H9 (cell line): Measurements from ENCODE around the gene MS4A6E. TPM values are rescaled to one million over a fixed set of nuclear protein-coding genes. Genes with fewer than 3 reads are reported as not detected.
"Not testable (repeated sequence)": the region's sequence is repeated elsewhere in the genome, so short reads cannot be mapped to it uniquely, and the experiment has no call there.

Experiments used
- DNase-seq: peaks from one replicate; pipeline ENCODE4 v3.0.0-alpha.2; 2017
- H2AFZ ChIP-seq: one replicate; pipeline ENCODE4 v1.6.1; 2013; ENCODE audit warnings: mild to moderate bottlenecking, low read length, control low read depth, moderate library complexity
- H2AK5ac ChIP-seq: 2 replicates; pipeline ENCODE4 v1.6.1; 2013; ENCODE audit warnings: low read length, control low read depth, mixed read lengths; ENCODE audit not compliant: insufficient read length
- H2BK120ac ChIP-seq: one replicate; pipeline ENCODE4 v1.6.1; 2013; ENCODE audit warnings: low read depth, mild to moderate bottlenecking, low read length, control low read depth, inconsistent platforms; ENCODE audit not compliant: poor library complexity, severe bottlenecking
- H2BK12ac ChIP-seq: 2 replicates; pipeline ENCODE4 v1.6.1; 2013; ENCODE audit warnings: low read length, control low read depth, mixed read lengths, low read depth; ENCODE audit not compliant: insufficient read length
- H2BK15ac ChIP-seq: 2 replicates; pipeline ENCODE4 v1.6.1; 2013; ENCODE audit warnings: low read depth, low read length, control low read depth
- H2BK20ac ChIP-seq: one replicate; pipeline ENCODE4 v1.6.1; 2013; ENCODE audit warnings: low read depth, mild to moderate bottlenecking, low read length, control low read depth, inconsistent platforms; ENCODE audit not compliant: poor library complexity, severe bottlenecking
- H2BK5ac ChIP-seq: 2 replicates; pipeline ENCODE4 v1.6.1; 2013; ENCODE audit warnings: low read length, control low read depth, mixed read lengths; ENCODE audit not compliant: insufficient read length
- H3K14ac ChIP-seq: 2 replicates; pipeline ENCODE4 v1.6.1; 2013; ENCODE audit warnings: low read length, control low read depth; ENCODE audit not compliant: insufficient read depth
- H3K18ac ChIP-seq: 2 replicates; pipeline ENCODE4 v1.6.1; 2013; ENCODE audit warnings: low read depth, mild to moderate bottlenecking, mixed read lengths, low read length, control low read depth; ENCODE audit not compliant: insufficient read length
- H3K23ac ChIP-seq: 2 replicates; pipeline ENCODE4 v1.6.1; 2013; ENCODE audit warnings: low read length, control low read depth, mixed read lengths, low read depth; ENCODE audit not compliant: insufficient read length
- H3K23me2 ChIP-seq: 2 replicates; pipeline ENCODE4 v1.6.1; 2013; ENCODE audit warnings: low read depth, mild to moderate bottlenecking, mixed read lengths, low read length, control low read depth; ENCODE audit not compliant: insufficient read length, poor library complexity, severe bottlenecking
- H3K27ac ChIP-seq: 2 replicates; pipeline ENCODE4 v1.5.1; 2013; ENCODE audit warnings: low read length, control low read depth, mixed read lengths, low read depth; ENCODE audit not compliant: insufficient read length
- H3K27me3 ChIP-seq: 2 replicates; pipeline ENCODE4 v1.6.1; 2013; ENCODE audit warnings: low read length, control low read depth, inconsistent platforms; ENCODE audit not compliant: insufficient read depth
- H3K4ac ChIP-seq: 2 replicates; pipeline ENCODE4 v1.6.1; 2013; ENCODE audit warnings: low read depth, mild to moderate bottlenecking, control low read depth, inconsistent platforms, low read length, moderate library complexity
- H3K4me1 ChIP-seq: 2 replicates; pipeline ENCODE4 v1.6.1; 2013; ENCODE audit warnings: low read length, control low read depth, inconsistent platforms; ENCODE audit not compliant: insufficient read depth
- H3K4me2 ChIP-seq: 2 replicates; pipeline ENCODE4 v1.6.1; 2013; ENCODE audit warnings: low read length, control low read depth, mixed read lengths; ENCODE audit not compliant: insufficient read length, insufficient read depth
- H3K56ac ChIP-seq: 2 replicates; pipeline ENCODE4 v1.6.1; 2013; ENCODE audit warnings: low read depth, mild to moderate bottlenecking, mixed read lengths, low read length, control low read depth; ENCODE audit not compliant: insufficient read length
- H3K79me1 ChIP-seq: 2 replicates; pipeline ENCODE4 v1.6.1; 2013; ENCODE audit warnings: low read depth, mild to moderate bottlenecking, moderate library complexity, low read length, control low read depth, inconsistent platforms; ENCODE audit not compliant: insufficient read depth, poor library complexity, severe bottlenecking
- H3K79me2 ChIP-seq: 2 replicates; pipeline ENCODE4 v1.6.1; 2013; ENCODE audit warnings: low read length, control low read depth, inconsistent platforms; ENCODE audit not compliant: insufficient read depth
- H3K9ac ChIP-seq: 2 replicates; pipeline ENCODE4 v1.6.1; 2013; ENCODE audit warnings: low read length, control low read depth, mixed read lengths; ENCODE audit not compliant: insufficient read length; ENCODE audit errors: extremely low read depth
- H3K9me3 ChIP-seq: one replicate; pipeline ENCODE4 v1.6.1; 2013; ENCODE audit warnings: low read depth, low read length, inconsistent platforms; ENCODE audit not compliant: control insufficient read depth
- H3T11ph ChIP-seq: one replicate; pipeline ENCODE4 v1.6.1; 2013; ENCODE audit warnings: mild to moderate bottlenecking, low read length, control low read depth, inconsistent platforms
- H4K20me1 ChIP-seq: one replicate; pipeline ENCODE4 v1.6.1; 2013; ENCODE audit not compliant: control insufficient read depth, insufficient read length, insufficient read depth
- H4K5ac ChIP-seq: 2 replicates; pipeline ENCODE4 v1.6.1; 2013; ENCODE audit warnings: low read depth, mild to moderate bottlenecking, mixed read lengths, low read length, control low read depth; ENCODE audit not compliant: insufficient read length
- H4K8ac ChIP-seq: replicated peaks from 2 replicates; pipeline ENCODE4 v1.6.1; 2013; ENCODE audit warnings: low read length, control low read depth, mixed read lengths, low read depth; ENCODE audit not compliant: insufficient read length
- H4K91ac ChIP-seq: 2 replicates; pipeline ENCODE4 v1.6.1; 2013; ENCODE audit warnings: low read depth, mild to moderate bottlenecking, moderate library complexity, mixed read lengths, low read length, control low read depth; ENCODE audit not compliant: insufficient read length
- H3K27ac Mint-ChIP-seq, 3 experiments: 2 replicates in 2 of 3; 3 replicates in 1 of 3; pipeline ENCODE4 v1.8.0; 2020 to 2021; ENCODE audit warnings: mixed read lengths in 3 of 3, mild to moderate bottlenecking in 1 of 3, moderate library complexity in 1 of 3
- H3K27me3 Mint-ChIP-seq: 2 replicates; pipeline ENCODE4 v1.8.0; 2021; ENCODE audit warnings: low read depth, mild to moderate bottlenecking, moderate library complexity, mixed read lengths
- H3K36me3 Mint-ChIP-seq, 3 experiments: 2 replicates in 2 of 3; 3 replicates in 1 of 3; pipeline ENCODE4 v1.8.0; 2020 to 2021; ENCODE audit warnings: low read depth in 3 of 3, mixed read lengths in 3 of 3; ENCODE audit not compliant: insufficient read depth in 1 of 3
- H3K4me1 Mint-ChIP-seq, 2 experiments: 2 replicates each; pipeline ENCODE4 v1.8.0; 2020; ENCODE audit warnings: mixed read lengths in 2 of 2
- H3K4me3 Mint-ChIP-seq, 2 experiments: 2 replicates in 1 of 2; 3 replicates in 1 of 2; pipeline ENCODE4 v1.8.0; 2020 to 2021; ENCODE audit warnings: mild to moderate bottlenecking in 2 of 2, mixed read lengths in 2 of 2, moderate library complexity in 1 of 2
- H3K9me3 Mint-ChIP-seq, 2 experiments: 2 replicates in 1 of 2; 3 replicates in 1 of 2; pipeline ENCODE4 v1.8.0; 2020; ENCODE audit warnings: mild to moderate bottlenecking in 2 of 2, mixed read lengths in 2 of 2, moderate library complexity in 1 of 2
- WGBS: extraction: QIAGEN DNeasy Blood & Tissue Kit; methylation state at CpG from one replicate; pipeline ENCODE4 v1.1.7; 2013; ENCODE audit warnings: missing lambda C conversion rate, low lambda C conversion rate, mixed read lengths; ENCODE audit not compliant: insufficient read length; ENCODE audit errors: extremely low coverage; 5-methylcytosine and 5-hydroxymethylcytosine counted together
- total RNA-seq: library from RNA; stranded (reverse); gene quantifications from 2 replicates; pipeline ENCODE4 v1.2.1, GENCODE V29; 2021
- TF ChIP-seq, protein P1 (sequence below): fragments of 200-600 bp; sonication (generic); conservative IDR thresholded peaks from 3 replicates; pipeline ENCODE4 v1.8.0; 2021; ENCODE audit warnings: antibody characterized with exemption, mild to moderate bottlenecking

Gene MS4A6E
- total RNA-seq, 1 experiment from 2014 or later = not detected

GRCh38 chr11:60301178-60301577 lies 25.9 kb upstream of the MS4A6E start:
- H3K4me2 ChIP-seq = no peak overlapping the region

DNA sequence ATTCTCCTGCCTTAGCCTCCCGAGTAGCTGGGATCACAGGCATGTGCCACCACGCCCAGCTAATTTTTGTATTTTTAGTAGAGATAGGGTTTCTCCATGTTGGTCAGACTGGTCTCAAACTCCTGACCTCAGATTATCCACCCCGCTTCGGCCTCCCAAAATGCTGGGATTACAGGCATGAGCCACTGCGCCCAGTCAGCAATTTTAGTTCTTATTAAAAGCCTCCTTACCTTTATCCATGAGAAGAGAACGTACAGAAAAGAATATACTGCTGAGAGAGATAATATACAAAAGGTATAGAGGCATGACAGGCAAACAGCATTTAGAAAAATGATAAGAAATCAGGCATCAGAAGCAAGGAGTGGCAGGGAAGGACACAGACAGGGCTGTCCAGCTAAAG lies 25.2 kb upstream of the MS4A6E start:
- H3K9me3 ChIP-seq, H4K8ac ChIP-seq, H3T11ph ChIP-seq, H3K14ac ChIP-seq, H3K4me3 Mint-ChIP-seq, H3K56ac ChIP-seq, H3K27me3 ChIP-seq, H3K27ac ChIP-seq, H3K79me1 ChIP-seq, H2BK120ac ChIP-seq, H3K23ac ChIP-seq, H2AK5ac ChIP-seq, H3K4me1 ChIP-seq, DNase-seq, H2BK15ac ChIP-seq, H4K91ac ChIP-seq, H3K18ac ChIP-seq, H3K23me2 ChIP-seq, H4K5ac ChIP-seq, H2AFZ ChIP-seq, H3K27ac Mint-ChIP-seq, H3K36me3 Mint-ChIP-seq, H3K27me3 Mint-ChIP-seq, H2BK12ac ChIP-seq, H2BK20ac ChIP-seq, H3K9me3 Mint-ChIP-seq, H2BK5ac ChIP-seq, H3K4me2 ChIP-seq, H3K9ac ChIP-seq, H4K20me1 ChIP-seq, H3K79me2 ChIP-seq, H3K4ac ChIP-seq: not testable (repeated sequence)
- WGBS = no CpG with 5 or more reads among the region's 6 CpGs
- H3K4me1 Mint-ChIP-seq = peaks cover 10 to 13% of the 10 kb centered on the region in 2 experiments

More at GRCh38 chr11:60301178-60301577, 25.9 kb upstream of the MS4A6E start:
- Histone ChIP-seq H3K27me3 (no peaks in the 10 kb centered on the region), H4K91ac (no peak overlapping the region), H4K5ac (no peak overlapping the region), H2AFZ (no peak overlapping the region), H2BK20ac (no peak overlapping the region), H3K18ac (no peak overlapping the region), H3K79me1 (no peaks in the 10 kb centered on the region), H3K9ac (no peak overlapping the region), H3K4ac (no peak overlapping the region), H3K23ac (no peak overlapping the region), H4K20me1 (no peaks in the 10 kb centered on the region), H2BK120ac (no peak overlapping the region), H3K79me2 (no peaks in the 10 kb centered on the region), H2BK15ac (no peak overlapping the region), H3K27ac (no peak overlapping the region), H4K8ac (no peak overlapping the region), H3K14ac (no peak overlapping the region), H2AK5ac (no peak overlapping the region), H3T11ph (no peak overlapping the region), H2BK5ac (no peak overlapping the region), H3K9me3 (no peaks in the 10 kb centered on the region), H3K56ac (no peak overlapping the region), H3K4me1 (peaks cover 1% of the 10 kb centered on the region; the same call in 1 of the 2 replicates), H3K23me2 (no peaks in the 10 kb centered on the region), H2BK12ac (no peak overlapping the region)
- Mint-ChIP-seq H3K27me3 (no peaks in the 10 kb centered on the region), H3K4me1 (peaks cover 3 to 6% of the 10 kb centered on the region in 2 experiments), H3K4me3 (no peak overlapping the region), H3K36me3 (no peaks in the 10 kb centered on the region), H3K9me3 (no peaks in the 10 kb centered on the region), H3K27ac (no peak overlapping the region)
- DNase-seq = no peak
- no CpG with 5 or more reads among the region's 3 CpGs for WGBS
- TF ChIP-seq, protein P1, sequence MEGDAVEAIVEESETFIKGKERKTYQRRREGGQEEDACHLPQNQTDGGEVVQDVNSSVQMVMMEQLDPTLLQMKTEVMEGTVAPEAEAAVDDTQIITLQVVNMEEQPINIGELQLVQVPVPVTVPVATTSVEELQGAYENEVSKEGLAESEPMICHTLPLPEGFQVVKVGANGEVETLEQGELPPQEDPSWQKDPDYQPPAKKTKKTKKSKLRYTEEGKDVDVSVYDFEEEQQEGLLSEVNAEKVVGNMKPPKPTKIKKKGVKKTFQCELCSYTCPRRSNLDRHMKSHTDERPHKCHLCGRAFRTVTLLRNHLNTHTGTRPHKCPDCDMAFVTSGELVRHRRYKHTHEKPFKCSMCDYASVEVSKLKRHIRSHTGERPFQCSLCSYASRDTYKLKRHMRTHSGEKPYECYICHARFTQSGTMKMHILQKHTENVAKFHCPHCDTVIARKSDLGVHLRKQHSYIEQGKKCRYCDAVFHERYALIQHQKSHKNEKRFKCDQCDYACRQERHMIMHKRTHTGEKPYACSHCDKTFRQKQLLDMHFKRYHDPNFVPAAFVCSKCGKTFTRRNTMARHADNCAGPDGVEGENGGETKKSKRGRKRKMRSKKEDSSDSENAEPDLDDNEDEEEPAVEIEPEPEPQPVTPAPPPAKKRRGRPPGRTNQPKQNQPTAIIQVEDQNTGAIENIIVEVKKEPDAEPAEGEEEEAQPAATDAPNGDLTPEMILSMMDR = no peak
